HepG2 (cell line): ENCODE measurements around the gene HOXA7. TPM values are rescaled to one million over a fixed set of nuclear protein-coding genes. Genes with fewer than 3 reads are reported as not detected.

ENCODE experiments used
- ATAC-seq: fragments of 200-7000 bp; cut with Tn5 transposase; 3 replicates; pipeline ENCODE4 v1.9.1; 2020; ENCODE audit warnings: mild to moderate bottlenecking, moderate library complexity
- BruUV-seq: library from RNA; stranded (reverse); fragments of 400-500 nt; replicated peaks from 2 replicates; lab custom pipeline; 2021; lab: Mats Ljungman, UMichigan
- CTCF ChIA-PET: fragments of 300-600 bp; formaldehyde crosslinking; extraction: SDS; loops from one replicate; lab custom pipeline; 2021; ENCODE audit warnings: low total read pairs, inconsistent platforms, low intra/inter-chr PET ratio; lab: Yijun Ruan, JAX
- POLR2A ChIA-PET: fragments of 350-600 bp; sonication (Branson Sonifier 250); formaldehyde crosslinking; loops from one replicate; lab custom pipeline; 2020; ENCODE audit warnings: antibody characterized with exemption, inconsistent platforms; lab: Yijun Ruan, JAX
- DNase-seq: peaks from one replicate; pipeline ENCODE4 v3.0.0-alpha.2; 2015; ENCODE audit warnings: low spot score
- FAIRE-seq: peaks from 3 replicates; lab custom pipeline; 2011; peaks lifted over from hg19 to GRCh38; lab: Jason Lieb, UNC
- H2AFZ ChIP-seq: one replicate; pipeline ENCODE4 v1.6.1; 2011; ENCODE audit warnings: low read length, inconsistent platforms
- H3K27ac ChIP-seq: fragments of 300-600 bp; 3 replicates; pipeline ENCODE4 v1.8.0; 2011; ENCODE audit warnings: mixed run types, mild to moderate bottlenecking, mixed read lengths, low read length, inconsistent platforms; ENCODE audit not compliant: insufficient read depth; ENCODE audit errors: extremely low read length
- H3K27me3 ChIP-seq, 2 experiments: fragments of 200-600 bp in 1 of 2; 2 replicates in 1 of 2; 3 replicates in 1 of 2; pipeline versions ENCODE4 v1.6.0 to v1.8.0; 2011; ENCODE audit warnings: low read length in 2 of 2, mild to moderate bottlenecking in 2 of 2, moderate library complexity in 2 of 2, inconsistent platforms in 1 of 2; ENCODE audit not compliant: insufficient read depth in 2 of 2, control insufficient read depth in 1 of 2
- H3K36me3 ChIP-seq, 2 experiments: fragments of 200-600 bp in 1 of 2; replicated peaks in 1 of 2; 2 replicates in 1 of 2; 3 replicates in 1 of 2; pipeline versions ENCODE4 v1.5.1 to v1.8.0; 2011; ENCODE audit warnings: low read length in 2 of 2, inconsistent platforms in 1 of 2; ENCODE audit not compliant: insufficient read depth in 2 of 2, control insufficient read depth in 1 of 2
- H3K4me1 ChIP-seq: 2 replicates; pipeline ENCODE4 v1.5.1; 2012; ENCODE audit warnings: low read length, inconsistent platforms; ENCODE audit not compliant: insufficient read depth
- H3K4me2 ChIP-seq: 2 replicates; pipeline ENCODE4 v1.6.0; 2011; ENCODE audit warnings: low read depth, low read length, inconsistent platforms
- H3K4me3 ChIP-seq, 3 experiments: fragments of 200-600 bp in 1 of 3; sonication (generic), shearing (Covaris generic) in 1 of 3; replicated peaks in 1 of 3; 2 replicates each; pipeline ENCODE4 v1.5.1; 2011 to 2016; ENCODE audit warnings: low read length in 3 of 3, inconsistent platforms in 2 of 3, low read depth in 2 of 3, mild to moderate bottlenecking in 2 of 3, control low read depth in 1 of 3, mixed read lengths in 1 of 3; ENCODE audit not compliant: insufficient read depth in 1 of 3
- H3K79me2 ChIP-seq: one replicate; pipeline ENCODE4 v1.6.1; 2011; ENCODE audit warnings: low read length, inconsistent platforms; ENCODE audit not compliant: insufficient read depth
- H3K9ac ChIP-seq: 2 replicates; pipeline ENCODE4 v1.6.0; 2011; ENCODE audit warnings: mild to moderate bottlenecking, low read depth, low read length, inconsistent platforms; ENCODE audit not compliant: insufficient read depth
- H3K9me3 ChIP-seq: 2 replicates; pipeline ENCODE4 v1.5.1; 2012; ENCODE audit warnings: mild to moderate bottlenecking, low read length
- H4K20me1 ChIP-seq: 2 replicates; pipeline ENCODE4 v1.6.0; 2011; ENCODE audit warnings: inconsistent platforms, mild to moderate bottlenecking, low read length, moderate library complexity; ENCODE audit not compliant: insufficient read depth
- EEA1 ChIP-seq: sonication (generic); formaldehyde crosslinking; IDR thresholded peaks from 2 replicates; pipeline ENCODE4 v1.5.1; 2020; ENCODE audit warnings: mild to moderate bottlenecking, missing genetic modification reagents, borderline replicate concordance
- GZF1 ChIP-seq: sonication (generic); formaldehyde crosslinking; IDR thresholded peaks from 2 replicates; pipeline ENCODE4 v1.5.1; 2020; ENCODE audit warnings: mild to moderate bottlenecking, missing genetic modification reagents
- JARID2 ChIP-seq: sonication (generic); formaldehyde crosslinking; IDR thresholded peaks from 2 replicates; pipeline ENCODE4 v1.8.1; 2023; ENCODE audit warnings: missing genetic modification reagents, inconsistent platforms; ENCODE audit not compliant: insufficient replicate concordance
- PLRG1 ChIP-seq: fragments of 450-650 bp; conservative IDR thresholded peaks from 2 replicates; pipeline ENCODE4 v1.6.1; 2016
- SP4 ChIP-seq: sonication (generic); formaldehyde crosslinking; IDR thresholded peaks from 2 replicates; pipeline ENCODE4 v1.8.1; 2023; ENCODE audit warnings: mild to moderate bottlenecking, missing genetic modification reagents
- WGBS: methylation state at CpG from one replicate; pipeline ENCODE4 v1.1.6; 2017; ENCODE audit warnings: low lambda C conversion rate; 5-methylcytosine and 5-hydroxymethylcytosine counted together
- in situ Hi-C: cut with HindIII; loops from 2 replicates; pipeline ENCODE4 v1.10.0; 2017; ENCODE audit warnings: low pct_unique_long_range_greater_than_20kb; ENCODE audit not compliant: extremely low pct_ligation_motif_present
- intact Hi-C: fragments of 100-400 bp; cut with micrococcal nuclease; formaldehyde crosslinking; loops from one replicate; pipeline ENCODE4 v1.10.0; 2022; ENCODE audit not compliant: unreplicated experiment
- polyA plus RNA-seq, 8 experiments: library from polyadenylated mRNA; depleted of rRNA in 3 of 8; stranded (reverse) in 7 of 8; unstranded in 1 of 8; fragments of >200 nt; fragmentation: Illumina TruSeq in 4 of 8; extraction: Trizol in 4 of 8; gene quantifications; 2 replicates each; pipeline versions ENCODE4 v1.2.1 to v1.2.3, GENCODE V29; 2011 to 2016; ENCODE audit warnings: low read depth in 4 of 8, missing spikeins in 1 of 8, mixed read lengths in 1 of 8; ENCODE audit not compliant: insufficient read depth in 1 of 8
- total RNA-seq, 5 experiments: library from RNA; depleted of rRNA; stranded (reverse); fragments of >200 nt; fragmentation: Illumina TruSeq; extraction: Trizol; gene quantifications; 2 replicates each; pipeline ENCODE4 v1.2.3, GENCODE V29; 2016; ENCODE audit warnings: low read depth in 1 of 5
- TF ChIP-seq, protein P1 (sequence below): sonication (generic); formaldehyde crosslinking; IDR thresholded peaks from 2 replicates; pipeline ENCODE4 v1.4.0; 2020; ENCODE audit warnings: missing genetic modification reagents
- TF ChIP-seq, protein P2 (sequence below): sonication (generic); formaldehyde crosslinking; IDR thresholded peaks from 2 replicates; pipeline ENCODE4 v1.4.0; 2020; ENCODE audit warnings: missing genetic modification reagents
- TF ChIP-seq, protein P3 (sequence below): IDR thresholded peaks from 2 replicates; pipeline ENCODE4 v1.4.0; 2020; ENCODE audit warnings: mild to moderate bottlenecking, missing genetic modification reagents
- TF ChIP-seq, protein P4 (sequence below): fragments of 450-650 bp; IDR thresholded peaks from 2 replicates; pipeline ENCODE4 v1.6.1; 2017; ENCODE audit warnings: mild to moderate bottlenecking

The HOXA7 gene
- total and polyA plus RNA-seq, 2 of the 13 experiments (the other 11 are each of a cell fraction or from before 2014, with no cell fraction given), result 0.05 TPM; not detected in 1

GRCh38 chr7:27146491-27147198 is 9.8 kb downstream of the HOXA7 start:
- in situ Hi-C loops, result no loop called here
- no TSS peak for BruUV-seq
- Histone ChIP-seq H2AFZ (no peak overlapping the region), H3K4me2 (no peak overlapping the region), H3K79me2 (peaks cover 5% of the 10 kb centered on the region), H3K4me3 (no peak overlapping the region), H3K36me3 (no peaks in the 10 kb centered on the region; a peak in 2 of 5 replicates), H3K4me1 (peaks cover 30% of the 10 kb centered on the region), H3K27ac (no peak overlapping the region), H4K20me1 (no peaks in the 10 kb centered on the region), H3K9ac (no peak overlapping the region), H3K27me3 (peaks cover 0 to 6% of the 10 kb centered on the region in 2 experiments; a peak in 1 of 5 replicates), H3K9me3 (no peaks in the 10 kb centered on the region)
- ATAC-seq (no peak), DNase-seq (no peak), FAIRE-seq (no peak)
- ChIA-PET POLR2A (no interaction called here), CTCF (no interaction called here)
- 96% methylated on average over 5 of the region's 5 CpGs for WGBS
- intact Hi-C loops, result no loop called here
- no peak for TF ChIP-seq PLRG1
- TF ChIP-seq, protein P1, sequence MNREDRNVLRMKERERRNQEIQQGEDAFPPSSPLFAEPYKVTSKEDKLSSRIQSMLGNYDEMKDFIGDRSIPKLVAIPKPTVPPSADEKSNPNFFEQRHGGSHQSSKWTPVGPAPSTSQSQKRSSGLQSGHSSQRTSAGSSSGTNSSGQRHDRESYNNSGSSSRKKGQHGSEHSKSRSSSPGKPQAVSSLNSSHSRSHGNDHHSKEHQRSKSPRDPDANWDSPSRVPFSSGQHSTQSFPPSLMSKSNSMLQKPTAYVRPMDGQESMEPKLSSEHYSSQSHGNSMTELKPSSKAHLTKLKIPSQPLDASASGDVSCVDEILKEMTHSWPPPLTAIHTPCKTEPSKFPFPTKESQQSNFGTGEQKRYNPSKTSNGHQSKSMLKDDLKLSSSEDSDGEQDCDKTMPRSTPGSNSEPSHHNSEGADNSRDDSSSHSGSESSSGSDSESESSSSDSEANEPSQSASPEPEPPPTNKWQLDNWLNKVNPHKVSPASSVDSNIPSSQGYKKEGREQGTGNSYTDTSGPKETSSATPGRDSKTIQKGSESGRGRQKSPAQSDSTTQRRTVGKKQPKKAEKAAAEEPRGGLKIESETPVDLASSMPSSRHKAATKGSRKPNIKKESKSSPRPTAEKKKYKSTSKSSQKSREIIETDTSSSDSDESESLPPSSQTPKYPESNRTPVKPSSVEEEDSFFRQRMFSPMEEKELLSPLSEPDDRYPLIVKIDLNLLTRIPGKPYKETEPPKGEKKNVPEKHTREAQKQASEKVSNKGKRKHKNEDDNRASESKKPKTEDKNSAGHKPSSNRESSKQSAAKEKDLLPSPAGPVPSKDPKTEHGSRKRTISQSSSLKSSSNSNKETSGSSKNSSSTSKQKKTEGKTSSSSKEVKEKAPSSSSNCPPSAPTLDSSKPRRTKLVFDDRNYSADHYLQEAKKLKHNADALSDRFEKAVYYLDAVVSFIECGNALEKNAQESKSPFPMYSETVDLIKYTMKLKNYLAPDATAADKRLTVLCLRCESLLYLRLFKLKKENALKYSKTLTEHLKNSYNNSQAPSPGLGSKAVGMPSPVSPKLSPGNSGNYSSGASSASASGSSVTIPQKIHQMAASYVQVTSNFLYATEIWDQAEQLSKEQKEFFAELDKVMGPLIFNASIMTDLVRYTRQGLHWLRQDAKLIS (CRISPR knock-in tag), result no peak
- TF ChIP-seq JARID2 (CRISPR knock-in tag), result no peak
- TF ChIP-seq, protein P2, sequence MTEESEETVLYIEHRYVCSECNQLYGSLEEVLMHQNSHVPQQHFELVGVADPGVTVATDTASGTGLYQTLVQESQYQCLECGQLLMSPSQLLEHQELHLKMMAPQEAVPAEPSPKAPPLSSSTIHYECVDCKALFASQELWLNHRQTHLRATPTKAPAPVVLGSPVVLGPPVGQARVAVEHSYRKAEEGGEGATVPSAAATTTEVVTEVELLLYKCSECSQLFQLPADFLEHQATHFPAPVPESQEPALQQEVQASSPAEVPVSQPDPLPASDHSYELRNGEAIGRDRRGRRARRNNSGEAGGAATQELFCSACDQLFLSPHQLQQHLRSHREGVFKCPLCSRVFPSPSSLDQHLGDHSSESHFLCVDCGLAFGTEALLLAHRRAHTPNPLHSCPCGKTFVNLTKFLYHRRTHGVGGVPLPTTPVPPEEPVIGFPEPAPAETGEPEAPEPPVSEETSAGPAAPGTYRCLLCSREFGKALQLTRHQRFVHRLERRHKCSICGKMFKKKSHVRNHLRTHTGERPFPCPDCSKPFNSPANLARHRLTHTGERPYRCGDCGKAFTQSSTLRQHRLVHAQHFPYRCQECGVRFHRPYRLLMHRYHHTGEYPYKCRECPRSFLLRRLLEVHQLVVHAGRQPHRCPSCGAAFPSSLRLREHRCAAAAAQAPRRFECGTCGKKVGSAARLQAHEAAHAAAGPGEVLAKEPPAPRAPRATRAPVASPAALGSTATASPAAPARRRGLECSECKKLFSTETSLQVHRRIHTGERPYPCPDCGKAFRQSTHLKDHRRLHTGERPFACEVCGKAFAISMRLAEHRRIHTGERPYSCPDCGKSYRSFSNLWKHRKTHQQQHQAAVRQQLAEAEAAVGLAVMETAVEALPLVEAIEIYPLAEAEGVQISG, result no peak
- TF ChIP-seq, protein P3, sequence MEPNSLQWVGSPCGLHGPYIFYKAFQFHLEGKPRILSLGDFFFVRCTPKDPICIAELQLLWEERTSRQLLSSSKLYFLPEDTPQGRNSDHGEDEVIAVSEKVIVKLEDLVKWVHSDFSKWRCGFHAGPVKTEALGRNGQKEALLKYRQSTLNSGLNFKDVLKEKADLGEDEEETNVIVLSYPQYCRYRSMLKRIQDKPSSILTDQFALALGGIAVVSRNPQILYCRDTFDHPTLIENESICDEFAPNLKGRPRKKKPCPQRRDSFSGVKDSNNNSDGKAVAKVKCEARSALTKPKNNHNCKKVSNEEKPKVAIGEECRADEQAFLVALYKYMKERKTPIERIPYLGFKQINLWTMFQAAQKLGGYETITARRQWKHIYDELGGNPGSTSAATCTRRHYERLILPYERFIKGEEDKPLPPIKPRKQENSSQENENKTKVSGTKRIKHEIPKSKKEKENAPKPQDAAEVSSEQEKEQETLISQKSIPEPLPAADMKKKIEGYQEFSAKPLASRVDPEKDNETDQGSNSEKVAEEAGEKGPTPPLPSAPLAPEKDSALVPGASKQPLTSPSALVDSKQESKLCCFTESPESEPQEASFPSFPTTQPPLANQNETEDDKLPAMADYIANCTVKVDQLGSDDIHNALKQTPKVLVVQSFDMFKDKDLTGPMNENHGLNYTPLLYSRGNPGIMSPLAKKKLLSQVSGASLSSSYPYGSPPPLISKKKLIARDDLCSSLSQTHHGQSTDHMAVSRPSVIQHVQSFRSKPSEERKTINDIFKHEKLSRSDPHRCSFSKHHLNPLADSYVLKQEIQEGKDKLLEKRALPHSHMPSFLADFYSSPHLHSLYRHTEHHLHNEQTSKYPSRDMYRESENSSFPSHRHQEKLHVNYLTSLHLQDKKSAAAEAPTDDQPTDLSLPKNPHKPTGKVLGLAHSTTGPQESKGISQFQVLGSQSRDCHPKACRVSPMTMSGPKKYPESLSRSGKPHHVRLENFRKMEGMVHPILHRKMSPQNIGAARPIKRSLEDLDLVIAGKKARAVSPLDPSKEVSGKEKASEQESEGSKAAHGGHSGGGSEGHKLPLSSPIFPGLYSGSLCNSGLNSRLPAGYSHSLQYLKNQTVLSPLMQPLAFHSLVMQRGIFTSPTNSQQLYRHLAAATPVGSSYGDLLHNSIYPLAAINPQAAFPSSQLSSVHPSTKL, result no peak
- TF ChIP-seq SP4 (CRISPR knock-in tag), result no peak
- TF ChIP-seq EEA1, result no peak
- TF ChIP-seq, protein P4, sequence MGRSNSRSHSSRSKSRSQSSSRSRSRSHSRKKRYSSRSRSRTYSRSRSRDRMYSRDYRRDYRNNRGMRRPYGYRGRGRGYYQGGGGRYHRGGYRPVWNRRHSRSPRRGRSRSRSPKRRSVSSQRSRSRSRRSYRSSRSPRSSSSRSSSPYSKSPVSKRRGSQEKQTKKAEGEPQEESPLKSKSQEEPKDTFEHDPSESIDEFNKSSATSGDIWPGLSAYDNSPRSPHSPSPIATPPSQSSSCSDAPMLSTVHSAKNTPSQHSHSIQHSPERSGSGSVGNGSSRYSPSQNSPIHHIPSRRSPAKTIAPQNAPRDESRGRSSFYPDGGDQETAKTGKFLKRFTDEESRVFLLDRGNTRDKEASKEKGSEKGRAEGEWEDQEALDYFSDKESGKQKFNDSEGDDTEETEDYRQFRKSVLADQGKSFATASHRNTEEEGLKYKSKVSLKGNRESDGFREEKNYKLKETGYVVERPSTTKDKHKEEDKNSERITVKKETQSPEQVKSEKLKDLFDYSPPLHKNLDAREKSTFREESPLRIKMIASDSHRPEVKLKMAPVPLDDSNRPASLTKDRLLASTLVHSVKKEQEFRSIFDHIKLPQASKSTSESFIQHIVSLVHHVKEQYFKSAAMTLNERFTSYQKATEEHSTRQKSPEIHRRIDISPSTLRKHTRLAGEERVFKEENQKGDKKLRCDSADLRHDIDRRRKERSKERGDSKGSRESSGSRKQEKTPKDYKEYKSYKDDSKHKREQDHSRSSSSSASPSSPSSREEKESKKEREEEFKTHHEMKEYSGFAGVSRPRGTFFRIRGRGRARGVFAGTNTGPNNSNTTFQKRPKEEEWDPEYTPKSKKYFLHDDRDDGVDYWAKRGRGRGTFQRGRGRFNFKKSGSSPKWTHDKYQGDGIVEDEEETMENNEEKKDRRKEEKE, result no peak
- TF ChIP-seq GZF1 (CRISPR knock-in tag), result no peak
